22Rv1 (cell line): ENCODE data around the gene NPHP4.

Source experiments
- CTCF ChIP-seq: fragments of 450-650 bp; IDR thresholded peaks from 2 replicates; pipeline ENCODE4 v1.5.1; 2017; ENCODE audit warnings: mild to moderate bottlenecking
- ZFX ChIP-seq: fragments of 450-650 bp; IDR thresholded peaks from 2 replicates; pipeline ENCODE4 v1.6.1; 2017; ENCODE audit warnings: antibody characterized with exemption, borderline replicate concordance

GRCh38 chr1:5979536-5980313 lies 12.5 kb downstream of the NPHP4 start:
- no peak for TF ChIP-seq CTCF
- TF ChIP-seq ZFX = no peak
